AG10803 (cell line): ENCODE measurements around the gene RPN2.

Experiments
- DNase-seq: peaks from one replicate; pipeline ENCODE4 v3.0.0; 2010; ENCODE audit warnings: low read depth
- H3K4me3 ChIP-seq: 2 replicates; pipeline ENCODE4 v1.5.1; 2011; ENCODE audit warnings: mild to moderate bottlenecking, low read length, control low read depth
- TF ChIP-seq, protein P1 (sequence below): conservative IDR thresholded peaks from 2 replicates; pipeline ENCODE4 v1.5.1; 2011; ENCODE audit warnings: mild to moderate bottlenecking, low read length, control low read depth, inconsistent platforms

RPN2 gene

GRCh38 chr20:37283530-37284195 lies 104.5 kb downstream of the RPN2 start:
- TF ChIP-seq, protein P1, sequence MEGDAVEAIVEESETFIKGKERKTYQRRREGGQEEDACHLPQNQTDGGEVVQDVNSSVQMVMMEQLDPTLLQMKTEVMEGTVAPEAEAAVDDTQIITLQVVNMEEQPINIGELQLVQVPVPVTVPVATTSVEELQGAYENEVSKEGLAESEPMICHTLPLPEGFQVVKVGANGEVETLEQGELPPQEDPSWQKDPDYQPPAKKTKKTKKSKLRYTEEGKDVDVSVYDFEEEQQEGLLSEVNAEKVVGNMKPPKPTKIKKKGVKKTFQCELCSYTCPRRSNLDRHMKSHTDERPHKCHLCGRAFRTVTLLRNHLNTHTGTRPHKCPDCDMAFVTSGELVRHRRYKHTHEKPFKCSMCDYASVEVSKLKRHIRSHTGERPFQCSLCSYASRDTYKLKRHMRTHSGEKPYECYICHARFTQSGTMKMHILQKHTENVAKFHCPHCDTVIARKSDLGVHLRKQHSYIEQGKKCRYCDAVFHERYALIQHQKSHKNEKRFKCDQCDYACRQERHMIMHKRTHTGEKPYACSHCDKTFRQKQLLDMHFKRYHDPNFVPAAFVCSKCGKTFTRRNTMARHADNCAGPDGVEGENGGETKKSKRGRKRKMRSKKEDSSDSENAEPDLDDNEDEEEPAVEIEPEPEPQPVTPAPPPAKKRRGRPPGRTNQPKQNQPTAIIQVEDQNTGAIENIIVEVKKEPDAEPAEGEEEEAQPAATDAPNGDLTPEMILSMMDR = no peak
- no peak for DNase-seq

DNA sequence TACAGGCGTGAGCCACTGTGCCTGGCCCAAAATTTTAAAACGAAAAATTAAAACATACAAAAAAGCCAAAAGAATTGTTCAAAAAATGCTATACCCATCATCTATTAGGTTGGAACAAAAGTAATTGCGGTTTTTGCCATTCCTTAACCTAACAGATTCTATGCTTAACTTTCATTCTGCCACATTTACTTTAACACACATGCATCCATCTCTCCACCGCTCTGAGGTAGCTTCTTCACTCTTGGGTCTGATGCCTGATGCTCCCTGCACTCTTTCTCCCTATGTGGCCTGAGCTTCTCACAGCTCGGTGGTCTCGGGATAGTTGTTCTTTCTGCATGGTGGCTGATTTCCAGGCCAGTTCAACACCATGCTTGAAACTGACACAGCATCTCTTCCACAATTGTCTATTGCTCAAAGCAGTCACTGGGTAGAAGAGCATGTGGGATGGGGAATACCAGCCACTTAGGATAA lies 105.6 kb downstream of the RPN2 start:
- DNase-seq = no peak
- TF ChIP-seq, protein P1 = no peak

More at GRCh38 chr20:37283530-37284195, 104.5 kb downstream of the RPN2 start:
- no peak overlapping the region for H3K4me3 ChIP-seq

DNA sequence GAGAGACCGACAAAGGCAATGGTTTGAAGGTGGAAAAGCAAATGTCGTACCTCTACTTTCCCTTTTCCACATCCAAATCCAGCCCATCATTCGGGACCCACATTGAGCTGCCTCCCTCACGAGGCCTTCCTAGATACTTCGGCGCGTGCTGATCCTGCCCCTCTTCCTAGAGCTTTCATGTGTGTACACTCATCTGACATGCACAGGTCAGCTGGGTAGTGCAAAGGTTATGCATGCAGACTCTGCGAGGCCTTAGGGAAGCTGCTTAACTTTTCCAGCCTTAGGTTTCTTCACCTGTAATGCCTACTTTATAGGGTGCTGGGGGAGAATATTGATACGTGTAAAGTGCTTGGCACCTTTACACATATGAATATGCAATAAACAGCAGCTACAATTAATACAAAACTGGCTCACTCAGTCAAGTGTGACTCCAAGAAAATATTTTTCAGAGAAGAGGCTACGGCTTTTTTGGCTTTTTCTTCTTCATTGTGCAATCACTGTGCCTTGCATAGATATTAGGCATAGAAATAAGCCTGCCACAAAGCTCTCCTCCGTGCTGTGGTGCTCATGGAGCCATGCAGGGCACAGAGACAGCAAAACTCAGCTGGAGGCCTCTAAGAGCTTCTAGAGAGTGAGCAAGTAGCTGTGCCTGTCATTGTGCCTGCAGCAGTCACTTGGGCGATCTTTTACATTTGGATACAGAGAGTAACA lies 106.7 kb downstream of the RPN2 start:
- DNase-seq = no peak
- H3K4me3 ChIP-seq = no peak overlapping the region
- TF ChIP-seq, protein P1 = no peak

More for the DNA sequence above, 105.6 kb downstream of the RPN2 start:
- H3K4me3 ChIP-seq = no peak overlapping the region

DNA sequence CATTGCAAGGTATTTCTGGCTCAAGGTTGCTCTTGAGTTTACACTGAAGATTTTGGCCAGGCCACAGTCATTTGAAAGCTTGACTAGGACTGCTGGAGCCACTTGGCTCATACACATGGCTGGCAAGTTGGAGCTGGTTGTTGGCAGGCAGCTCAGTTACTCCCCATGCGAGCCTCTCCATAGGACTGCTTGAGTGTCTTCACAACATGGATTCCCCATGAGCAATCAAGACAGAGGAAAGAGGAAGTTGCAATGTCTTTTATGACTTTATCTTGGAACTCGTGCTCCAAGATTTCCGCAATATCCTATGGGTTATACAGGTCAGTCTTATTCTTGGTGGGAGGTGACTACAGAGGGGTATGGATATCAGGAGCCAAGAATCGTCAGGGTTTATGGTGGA lies 109.0 kb downstream of the RPN2 start:
- peak; percentile 59 for DNase-seq
- no peak overlapping the region for H3K4me3 ChIP-seq
- TF ChIP-seq, protein P1 = no peak

DNA sequence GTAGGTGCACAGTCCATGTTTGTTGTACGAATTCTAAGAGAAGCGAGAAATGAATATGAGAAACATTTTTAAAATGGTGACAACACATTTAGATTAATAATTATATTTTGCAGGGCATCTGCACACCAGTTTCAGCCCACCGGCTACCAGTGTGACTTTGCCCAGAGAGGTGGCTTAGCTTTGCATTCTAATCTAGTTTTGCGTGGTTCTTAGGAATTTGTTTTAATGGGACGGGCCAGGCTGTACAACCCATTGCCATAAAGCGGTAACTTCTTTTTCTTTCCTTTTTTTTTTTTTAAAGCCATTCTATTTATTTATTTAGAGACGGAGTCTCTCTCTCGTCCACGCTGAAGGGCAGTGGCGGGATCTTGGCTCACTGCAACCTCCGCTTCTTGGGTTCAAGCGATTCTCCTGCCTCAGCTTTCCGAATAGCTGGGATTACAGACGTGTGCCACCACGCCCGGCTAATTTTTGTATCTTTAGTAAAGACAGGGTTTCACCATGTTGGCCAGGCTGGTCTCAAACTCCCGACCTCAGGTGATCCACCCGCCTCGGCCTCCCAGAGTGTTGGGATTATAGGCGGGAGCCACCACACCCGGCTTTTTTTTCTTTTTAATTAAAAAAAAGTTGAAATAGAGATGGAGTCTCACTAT lies 111.2 kb downstream of the RPN2 start:
- DNase-seq = no peak
- H3K4me3 ChIP-seq = peak overlapping the region; percentile 97
- TF ChIP-seq, protein P1 = no peak
